ENCODE results near the gene ATP4A.

- TF ChIP-seq CTCF (IDR thresholded peaks at IDR 0.05) = no peak
- TF ChIP-seq POLR2A (IDR thresholded peaks at IDR 0.05) = no peak
These were observed 55.3 kb downstream of the ATP4A start for GRCh38 chr19:35508129-35508528.
